ENCODE measurements around the gene RSPH9.

DNA sequence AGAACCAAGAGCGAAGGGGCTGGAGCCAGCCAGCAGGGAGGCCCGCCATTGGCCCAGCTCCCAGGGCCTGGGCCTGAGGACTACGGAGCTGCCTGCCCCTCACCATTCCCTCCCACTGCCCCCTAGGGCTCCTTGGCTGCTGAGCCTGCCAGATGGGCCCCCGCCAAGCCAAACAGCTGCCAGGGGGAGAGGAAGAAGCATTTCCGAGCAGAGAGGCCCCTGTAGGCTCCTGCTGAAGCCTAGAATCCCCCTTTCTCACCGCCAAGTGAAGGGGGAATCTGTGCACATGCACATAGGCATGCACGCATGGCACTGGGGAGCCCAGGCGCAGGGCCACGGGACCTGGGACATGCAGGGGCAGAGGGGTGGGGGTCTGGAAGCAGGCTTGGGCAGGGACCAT is 71.3 kb downstream of the RSPH9 start:
- TF ChIP-seq, protein P1, sequence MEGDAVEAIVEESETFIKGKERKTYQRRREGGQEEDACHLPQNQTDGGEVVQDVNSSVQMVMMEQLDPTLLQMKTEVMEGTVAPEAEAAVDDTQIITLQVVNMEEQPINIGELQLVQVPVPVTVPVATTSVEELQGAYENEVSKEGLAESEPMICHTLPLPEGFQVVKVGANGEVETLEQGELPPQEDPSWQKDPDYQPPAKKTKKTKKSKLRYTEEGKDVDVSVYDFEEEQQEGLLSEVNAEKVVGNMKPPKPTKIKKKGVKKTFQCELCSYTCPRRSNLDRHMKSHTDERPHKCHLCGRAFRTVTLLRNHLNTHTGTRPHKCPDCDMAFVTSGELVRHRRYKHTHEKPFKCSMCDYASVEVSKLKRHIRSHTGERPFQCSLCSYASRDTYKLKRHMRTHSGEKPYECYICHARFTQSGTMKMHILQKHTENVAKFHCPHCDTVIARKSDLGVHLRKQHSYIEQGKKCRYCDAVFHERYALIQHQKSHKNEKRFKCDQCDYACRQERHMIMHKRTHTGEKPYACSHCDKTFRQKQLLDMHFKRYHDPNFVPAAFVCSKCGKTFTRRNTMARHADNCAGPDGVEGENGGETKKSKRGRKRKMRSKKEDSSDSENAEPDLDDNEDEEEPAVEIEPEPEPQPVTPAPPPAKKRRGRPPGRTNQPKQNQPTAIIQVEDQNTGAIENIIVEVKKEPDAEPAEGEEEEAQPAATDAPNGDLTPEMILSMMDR (IDR thresholded peaks at IDR 0.05; ENCODE audit: low read depth, low read length, missing input control): no peak
- TF ChIP-seq HNF4G (IDR thresholded peaks at IDR 0.05): no peak
- TF ChIP-seq YY1 (IDR thresholded peaks at IDR 0.05): no peak
- TF ChIP-seq, protein P2, sequence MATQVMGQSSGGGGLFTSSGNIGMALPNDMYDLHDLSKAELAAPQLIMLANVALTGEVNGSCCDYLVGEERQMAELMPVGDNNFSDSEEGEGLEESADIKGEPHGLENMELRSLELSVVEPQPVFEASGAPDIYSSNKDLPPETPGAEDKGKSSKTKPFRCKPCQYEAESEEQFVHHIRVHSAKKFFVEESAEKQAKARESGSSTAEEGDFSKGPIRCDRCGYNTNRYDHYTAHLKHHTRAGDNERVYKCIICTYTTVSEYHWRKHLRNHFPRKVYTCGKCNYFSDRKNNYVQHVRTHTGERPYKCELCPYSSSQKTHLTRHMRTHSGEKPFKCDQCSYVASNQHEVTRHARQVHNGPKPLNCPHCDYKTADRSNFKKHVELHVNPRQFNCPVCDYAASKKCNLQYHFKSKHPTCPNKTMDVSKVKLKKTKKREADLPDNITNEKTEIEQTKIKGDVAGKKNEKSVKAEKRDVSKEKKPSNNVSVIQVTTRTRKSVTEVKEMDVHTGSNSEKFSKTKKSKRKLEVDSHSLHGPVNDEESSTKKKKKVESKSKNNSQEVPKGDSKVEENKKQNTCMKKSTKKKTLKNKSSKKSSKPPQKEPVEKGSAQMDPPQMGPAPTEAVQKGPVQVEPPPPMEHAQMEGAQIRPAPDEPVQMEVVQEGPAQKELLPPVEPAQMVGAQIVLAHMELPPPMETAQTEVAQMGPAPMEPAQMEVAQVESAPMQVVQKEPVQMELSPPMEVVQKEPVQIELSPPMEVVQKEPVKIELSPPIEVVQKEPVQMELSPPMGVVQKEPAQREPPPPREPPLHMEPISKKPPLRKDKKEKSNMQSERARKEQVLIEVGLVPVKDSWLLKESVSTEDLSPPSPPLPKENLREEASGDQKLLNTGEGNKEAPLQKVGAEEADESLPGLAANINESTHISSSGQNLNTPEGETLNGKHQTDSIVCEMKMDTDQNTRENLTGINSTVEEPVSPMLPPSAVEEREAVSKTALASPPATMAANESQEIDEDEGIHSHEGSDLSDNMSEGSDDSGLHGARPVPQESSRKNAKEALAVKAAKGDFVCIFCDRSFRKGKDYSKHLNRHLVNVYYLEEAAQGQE (IDR thresholded peaks at IDR 0.05): no peak
- no peak for TF ChIP-seq JUND (IDR thresholded peaks at IDR 0.05)
- TF ChIP-seq SP1 (IDR thresholded peaks at IDR 0.05): no peak

Data from liver (tissue), 3 donors.